GM10847 (cell line): ENCODE results near the gene C1orf56.

Source experiments
- POLR2A ChIP-seq: IDR thresholded peaks from 2 replicates; pipeline ENCODE4 v1.6.1; 2011; ENCODE audit not compliant: insufficient read length; ENCODE audit errors: extremely low read depth

The C1orf56 gene

DNA sequence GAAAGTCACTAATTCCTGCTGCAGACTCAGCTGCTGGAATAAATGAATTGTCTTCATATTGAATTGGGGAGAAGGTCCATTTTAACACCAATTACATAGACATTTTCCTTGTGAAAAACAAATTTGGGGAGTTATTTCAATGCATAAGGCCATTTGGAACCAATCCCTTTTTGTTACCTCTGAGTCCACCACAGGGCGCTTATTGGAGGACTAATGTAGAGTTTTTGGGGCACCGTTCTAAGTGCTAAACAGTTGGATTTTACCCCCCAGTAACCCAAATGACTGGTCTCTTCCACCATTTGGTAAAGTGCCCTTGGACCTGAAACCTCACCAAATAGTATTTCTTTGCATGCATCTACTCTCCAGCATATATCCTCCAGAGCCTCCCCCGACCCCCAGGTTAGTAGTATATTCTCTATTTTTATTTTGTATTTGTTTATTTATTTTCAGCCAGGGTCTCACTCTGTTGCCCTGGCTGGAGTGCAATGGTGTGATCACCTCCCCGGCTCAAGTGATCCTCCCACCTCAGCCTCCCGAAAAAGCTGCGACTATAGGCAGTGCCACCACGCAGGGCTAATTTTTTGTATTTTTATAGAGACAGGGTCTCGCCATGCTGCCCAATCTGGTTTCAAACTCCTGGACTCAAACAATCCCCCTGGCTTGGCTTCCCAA lies 37.7 kb upstream of the C1orf56 start:
- TF ChIP-seq POLR2A, result no peak

- TF ChIP-seq POLR2A, result no peak
These were observed 37.2 kb upstream of the C1orf56 start for GRCh38 chr1:151010346-151010726.

DNA sequence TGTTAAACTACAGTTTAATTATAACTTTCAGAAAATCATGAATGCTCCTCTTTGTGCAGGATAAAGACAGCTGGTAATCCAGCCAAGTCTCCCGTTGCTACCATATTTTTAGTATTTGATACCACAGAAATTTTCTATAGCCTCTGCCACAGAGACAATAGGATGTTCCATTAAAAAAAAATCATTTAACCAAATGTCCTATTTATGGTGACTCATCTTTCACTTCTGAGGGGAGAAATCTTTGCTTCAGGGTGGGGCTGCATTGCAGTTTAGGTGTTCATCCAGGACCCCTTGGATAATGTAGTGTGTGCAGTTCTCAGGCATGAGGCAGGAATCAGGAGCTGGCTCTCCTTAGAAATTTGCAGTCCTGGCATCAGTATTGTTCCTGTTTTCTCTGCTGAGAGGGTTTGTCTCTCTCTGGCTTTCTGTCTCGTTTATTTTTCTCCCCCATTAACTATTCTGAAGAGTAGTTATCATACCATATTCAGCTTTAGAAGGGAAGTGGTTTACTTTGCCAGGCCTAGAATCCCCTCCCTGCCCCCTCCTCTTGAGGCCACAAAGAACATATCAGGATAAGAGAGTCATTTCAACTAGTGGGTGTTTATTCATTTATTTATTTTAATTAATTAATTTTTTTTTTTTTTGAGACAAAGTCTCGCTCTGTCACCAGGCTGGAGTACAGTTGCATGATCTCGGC lies 36.2 kb upstream of the C1orf56 start:
- TF ChIP-seq POLR2A, result no peak

DNA sequence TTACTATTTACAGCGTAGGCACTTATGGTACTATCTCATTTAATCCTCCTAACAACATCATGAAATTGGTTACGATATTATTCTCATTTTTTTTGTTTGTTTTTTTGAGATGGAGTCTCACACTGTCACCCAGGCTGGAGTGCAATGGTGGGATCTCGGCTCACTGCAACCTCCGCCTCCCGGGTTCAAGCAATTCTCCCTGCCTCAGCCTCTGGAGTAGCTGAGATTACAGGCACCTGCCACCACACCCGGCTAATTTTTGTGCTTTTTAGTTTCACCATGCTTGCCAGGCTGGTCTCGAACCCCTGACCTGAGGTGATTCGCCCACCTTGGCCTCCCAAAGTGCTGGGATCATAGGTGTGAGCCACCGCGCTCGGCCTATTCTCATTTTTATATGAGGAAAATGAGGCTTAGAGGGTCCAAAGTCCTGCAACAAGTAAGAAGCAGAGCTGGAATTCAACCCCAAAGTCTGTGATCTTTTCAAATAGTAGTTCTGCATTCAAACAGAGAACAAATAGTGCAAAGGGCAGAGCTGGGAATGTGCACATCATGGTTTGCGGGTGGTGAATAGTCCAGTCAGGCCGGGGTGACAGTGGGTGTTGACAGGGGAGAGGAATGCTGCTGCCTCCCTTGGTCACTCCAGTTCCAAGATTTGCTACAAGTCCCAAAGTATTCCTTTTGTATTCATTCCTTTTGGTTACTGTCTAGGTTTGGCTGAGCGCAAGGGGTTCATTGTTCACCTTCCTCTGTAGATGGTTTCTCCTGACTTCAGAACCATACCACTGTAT lies 34.7 kb upstream of the C1orf56 start:
- TF ChIP-seq POLR2A, result no peak

DNA sequence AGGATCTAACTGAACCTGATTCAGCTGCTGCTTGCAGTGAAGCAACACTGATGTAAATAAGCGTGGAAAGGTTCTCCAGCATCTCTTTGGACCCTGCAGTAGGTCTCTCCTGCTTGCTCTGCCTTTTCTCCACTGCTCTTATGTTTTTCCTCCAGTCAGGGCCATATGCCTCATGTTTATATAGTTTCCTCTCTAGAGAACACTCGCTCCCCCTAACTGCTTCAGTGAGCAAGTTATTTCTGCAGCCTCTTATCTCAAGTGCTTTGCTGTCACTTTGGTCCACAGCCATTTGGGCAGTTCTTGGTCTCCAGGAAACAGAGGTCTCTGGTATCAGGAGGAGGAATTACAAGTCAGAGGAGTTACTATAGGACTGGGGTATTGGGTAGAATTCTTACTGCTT lies 34.0 kb upstream of the C1orf56 start:
- TF ChIP-seq POLR2A, result no peak

GRCh38 chr1:151024540-151025146 lies 22.9 kb upstream of the C1orf56 start:
- no peak for TF ChIP-seq POLR2A

DNA sequence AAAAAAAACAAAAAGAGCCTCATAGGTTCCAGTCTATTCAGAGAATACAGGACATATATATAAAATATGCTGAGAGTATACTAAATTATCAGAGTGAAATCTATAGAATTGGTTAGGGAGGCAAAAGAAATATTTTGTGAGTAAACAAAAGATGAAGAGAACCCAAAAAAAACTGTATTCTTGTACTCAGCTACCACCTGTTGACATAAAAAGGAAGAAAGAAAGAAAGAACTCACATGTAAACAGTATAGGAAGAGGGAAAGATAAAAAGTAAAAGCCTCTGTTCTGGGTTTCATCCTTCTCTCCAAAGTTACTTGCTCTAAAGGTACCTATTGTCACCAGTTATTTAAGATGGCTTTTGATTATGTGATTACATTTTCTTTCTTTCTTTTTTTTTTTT lies 21.1 kb upstream of the C1orf56 start:
- no peak for TF ChIP-seq POLR2A

- no peak for TF ChIP-seq POLR2A
These were observed 15.4 kb upstream of the C1orf56 start for GRCh38 chr1:151032164-151032563.

DNA sequence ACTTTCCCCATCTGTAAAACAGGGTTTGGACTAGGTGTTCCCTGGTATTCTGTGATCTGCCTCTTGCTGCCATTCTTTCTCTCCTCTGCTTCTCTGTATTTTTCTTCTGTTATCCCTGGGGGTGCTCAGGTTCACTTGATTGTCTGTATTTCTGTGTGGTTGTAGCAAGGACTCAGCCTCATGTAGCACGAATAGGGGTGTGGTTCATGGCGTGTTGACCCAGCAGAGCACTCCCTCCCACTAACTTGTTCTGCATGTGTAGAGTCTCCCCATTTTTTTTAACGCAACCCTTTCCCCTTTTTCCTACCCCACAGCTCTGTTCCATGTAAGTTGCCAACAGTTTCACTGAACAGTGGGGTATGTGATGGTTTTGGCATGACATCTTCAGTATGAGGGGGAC lies 12.4 kb upstream of the C1orf56 start:
- TF ChIP-seq POLR2A, result no peak

DNA sequence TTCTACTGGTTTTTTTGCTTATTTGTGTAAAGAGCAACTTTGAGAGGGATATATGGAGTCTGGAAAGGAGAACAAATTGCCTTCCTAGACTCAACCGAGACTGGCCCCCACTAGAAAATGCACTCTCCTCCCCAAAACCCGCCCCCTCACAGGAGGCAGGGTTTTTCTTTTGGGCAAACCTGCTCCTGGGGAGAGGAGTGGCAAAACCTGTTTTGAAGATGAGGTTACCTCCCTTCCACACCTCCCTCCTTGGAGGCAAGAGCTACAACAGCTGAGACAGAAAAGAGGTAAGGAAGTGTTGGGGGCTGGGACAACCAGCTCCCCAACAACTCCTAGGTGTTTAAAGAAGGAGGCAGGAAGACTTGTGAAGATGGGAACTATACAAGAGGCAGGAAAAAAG lies 11.2 kb upstream of the C1orf56 start, which contains the start of gene BNIPL:
Gene BNIPL (plus strand): TSS at position 231 of the 400 bp plus-strand sequence. CDS start 140 bp downstream, at position 371.
- TF ChIP-seq POLR2A, result no peak

- TF ChIP-seq POLR2A, result no peak
These were observed 10.5 kb upstream of the C1orf56 start for GRCh38 chr1:151037032-151037431.

DNA sequence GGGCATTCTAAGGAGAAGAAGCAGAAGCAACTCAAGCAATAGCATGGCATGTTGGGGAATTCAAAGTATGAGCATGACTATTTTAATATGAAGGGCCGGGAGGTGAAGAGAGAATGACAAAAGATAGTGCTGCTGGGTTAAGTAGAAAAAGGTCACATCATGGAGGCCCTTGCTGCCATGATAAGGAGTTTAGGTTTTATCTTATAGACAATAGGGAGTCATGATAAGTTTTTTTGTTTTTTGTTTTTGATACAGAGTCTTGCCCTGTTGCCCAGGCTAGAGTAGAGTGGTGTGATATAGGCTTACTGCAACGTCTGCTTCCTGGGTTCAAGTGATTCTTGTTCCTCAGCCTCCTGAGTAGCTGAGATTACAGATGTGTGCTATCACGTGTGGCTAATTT lies 8.0 kb upstream of the C1orf56 start:
- TF ChIP-seq POLR2A, result no peak

DNA sequence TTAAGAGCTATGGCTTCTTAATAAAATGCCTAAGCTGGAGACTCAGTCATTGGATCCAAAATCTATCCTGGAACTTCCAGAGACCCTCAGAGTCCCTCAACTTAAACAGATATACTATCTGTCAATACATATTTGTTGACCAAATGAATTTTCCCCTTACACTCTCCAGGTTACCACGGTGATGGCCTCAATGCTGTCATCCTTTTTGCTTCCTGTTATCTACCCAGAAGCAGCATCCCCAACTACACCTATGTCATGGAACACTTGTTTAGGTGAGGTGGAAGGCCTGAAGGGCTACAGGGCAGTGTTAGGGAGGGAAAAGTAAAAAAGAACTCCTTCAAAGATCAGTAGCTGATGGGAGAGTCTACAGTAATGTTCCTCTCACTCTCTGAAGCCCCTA lies 4.4 kb upstream of the C1orf56 start:
- no peak for TF ChIP-seq POLR2A

- no peak for TF ChIP-seq POLR2A
These were observed 534 bp downstream of the C1orf56 start for GRCh38 chr1:151047925-151048644.

- TF ChIP-seq POLR2A, result no peak
These were observed 1.1 kb downstream of the C1orf56 start for GRCh38 chr1:151048645-151049032.

DNA sequence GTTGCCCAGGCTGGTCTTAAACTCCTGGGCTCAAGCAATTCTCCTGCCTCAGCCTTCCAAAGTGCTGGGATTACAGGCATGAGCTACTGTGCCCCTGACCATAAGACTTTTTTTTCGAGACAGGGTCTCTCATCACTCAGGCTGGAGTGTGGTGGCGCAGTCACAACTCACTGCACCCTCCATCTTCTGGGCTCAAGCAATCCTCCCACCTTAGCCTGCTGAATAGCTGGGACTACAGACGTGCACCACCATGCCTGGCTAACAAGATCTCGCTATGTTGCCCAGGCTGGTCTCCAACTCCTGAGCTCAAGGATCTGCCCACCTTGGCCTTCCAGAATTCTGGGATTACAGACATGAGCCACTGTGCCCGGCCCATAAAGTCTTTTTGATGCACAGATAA lies 1.9 kb downstream of the C1orf56 start:
- TF ChIP-seq POLR2A, result no peak
